Measurements from ENCODE around the gene PSRC1.

PSRC1 gene

GRCh38 chr1:109247401-109248365, 35.3 kb downstream of the PSRC1 start:
- no peak for DNase-seq (ENCODE audit: low spot score)

- DNase-seq (ENCODE audit: low spot score), result no peak
Observed at GRCh38 chr1:109246141-109246551, 36.8 kb downstream of the PSRC1 start.

- no peak for DNase-seq (ENCODE audit: low spot score)
Observed at GRCh38 chr1:109243860-109244552, 38.9 kb downstream of the PSRC1 start.

- no peak for DNase-seq (ENCODE audit: low spot score)
Observed at GRCh38 chr1:109243221-109243620, 39.7 kb downstream of the PSRC1 start.

GRCh38 chr1:109242387-109242786, 40.6 kb downstream of the PSRC1 start:
- DNase-seq (ENCODE audit: low spot score), result no peak

- no peak for DNase-seq (ENCODE audit: low spot score)
Observed at GRCh38 chr1:109241841-109242345, 41.1 kb downstream of the PSRC1 start.

- DNase-seq (ENCODE audit: low spot score), result no peak
Observed at GRCh38 chr1:109241344-109241743, 41.6 kb downstream of the PSRC1 start.

GRCh38 chr1:109240158-109241152, 42.5 kb downstream of the PSRC1 start:
- DNase-seq (ENCODE audit: low spot score), result no peak

GRCh38 chr1:109239409-109240068, 43.4 kb downstream of the PSRC1 start:
- DNase-seq (ENCODE audit: low spot score), result no peak

GRCh38 chr1:109239047-109239408, 43.9 kb downstream of the PSRC1 start:
- DNase-seq (ENCODE audit: low spot score), result no peak

- no peak for DNase-seq (ENCODE audit: low spot score)
Observed at GRCh38 chr1:109238382-109238781, 44.6 kb downstream of the PSRC1 start.

- DNase-seq (ENCODE audit: low spot score), result no peak
Observed at GRCh38 chr1:109237512-109237911, 45.4 kb downstream of the PSRC1 start.

- no peak for DNase-seq (ENCODE audit: low spot score)
Observed at GRCh38 chr1:109235137-109235536, 47.8 kb downstream of the PSRC1 start.

- peak; percentile 89 for DNase-seq (ENCODE audit: low spot score)
Observed at GRCh38 chr1:109231066-109231465, 51.9 kb downstream of the PSRC1 start.
